ENCODE data around the gene TRIO. TPM values are rescaled to one million over a fixed set of nuclear protein-coding genes. Genes with fewer than 3 reads are reported as not detected.

The TRIO gene
- total and polyA plus RNA-seq, 2 of the 8 experiments (the other 6 are each of a cell fraction or from before 2014, with no cell fraction given) = 35.1 to 69.1 TPM

DNA sequence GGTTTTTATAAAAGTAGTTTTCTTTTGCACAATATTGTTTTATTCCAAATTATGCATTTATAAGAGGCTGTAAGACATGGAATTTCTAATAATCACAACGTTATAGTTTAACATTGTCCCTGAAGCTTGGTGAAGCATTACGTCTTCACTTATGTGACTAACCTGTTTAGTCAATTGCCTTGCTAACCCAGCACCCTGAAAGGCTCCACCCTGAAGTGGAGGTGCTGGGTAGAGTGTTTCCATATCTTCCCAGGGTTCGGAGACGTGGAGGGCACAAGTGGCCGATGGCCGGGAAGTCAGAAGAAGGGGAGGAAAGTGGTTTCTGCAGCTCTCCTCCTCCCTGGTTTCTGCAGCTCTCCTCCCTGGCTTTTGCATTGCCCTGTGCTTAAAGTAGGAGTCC lies 83.4 kb downstream of the TRIO start:
- 0 out of 2 replicates have a peak overlapping the region, but pooled peaks have one; percentile 4 for H3K27ac ChIP-seq (ENCODE audit: low read depth, low read length)
- peaks cover 0 to 19% (median 11%) of the 10 kb centered on the region in 4 experiments; a peak in 4 of 7 replicates for H3K4me1 ChIP-seq (replicated peaks in 1 of 4; ENCODE audit: control insufficient read depth in 3 of 4, insufficient read depth in 4 of 4, low read length in 3 of 4)
- H3K23me2 ChIP-seq (ENCODE audit: low read depth, low read length) = no peaks in the 10 kb centered on the region
- FAIRE-seq = no peak
- no peak for DNase-seq (ENCODE audit: low read depth in 1 of 2, low spot score in 2 of 2)
- H3K79me1 ChIP-seq (ENCODE audit: low read depth, low read length) = peaks cover 11% of the 10 kb centered on the region
- 87% methylated on average over 6 of the region's 6 CpGs; no CpG with 5 or more reads in 1 of the 2 experiments for WGBS, 2 experiments (ENCODE audit: extremely low coverage in 1 of 2, insufficient coverage in 1 of 2, insufficient read length in 1 of 2, insufficient replicate concordance in 2 of 2, low coverage in 1 of 2, low lambda C conversion rate in 2 of 2, missing lambda C conversion rate in 1 of 2)
- H2BK12ac ChIP-seq (ENCODE audit: low read depth, low read length) = no peak overlapping the region
- no peak overlapping the region for H3K4me3 ChIP-seq (ENCODE audit: extremely low read depth in 1 of 4, insufficient read depth in 2 of 4, low read depth in 3 of 4, low read length in 4 of 4)
- no peak overlapping the region for H3K14ac ChIP-seq (ENCODE audit: insufficient read length)
- H3K79me2 ChIP-seq (ENCODE audit: control insufficient read depth in 1 of 2, insufficient read depth in 2 of 2, low read length in 2 of 2) = peaks cover 3 to 96% of the 10 kb centered on the region in 2 experiments; a peak in 3 of 4 replicates
- H3K18ac ChIP-seq (ENCODE audit: extremely low read depth, low read length) = no peak overlapping the region; the same call in 1 of the 2 replicates
- CTCF ChIA-PET (ENCODE audit: partially characterized antibody) = interaction anchor here (1.3 to 1.6 kb wide), 6 partner anchors 8 to 44 kb away, joined by 3 to 5 read pairs (median 4); no protein-coding TSS in a partner anchor
- POLR2A ChIA-PET (ENCODE audit: partially characterized antibody) = interaction anchor here (1.1 kb wide), 1 partner anchor 71 kb away, joined by 3 read pairs; no protein-coding TSS in a partner anchor
- no peak overlapping the region for H2BK5ac ChIP-seq (ENCODE audit: low read depth, low read length)
- TF ChIP-seq BACH1 (IDR thresholded peaks at IDR 0.05; ENCODE audit: low read length) (no peak), GTF2F1 (IDR thresholded peaks at IDR 0.05; ENCODE audit: borderline replicate concordance, low read depth, low read length) (no peak), CBX5 (IDR thresholded peaks at IDR 0.05; ENCODE audit: low read depth, low read length) (no peak), ASH2L (IDR thresholded peaks at IDR 0.05; ENCODE audit: low read length) (no peak), POU5F1 (IDR thresholded peaks at IDR 0.05; ENCODE audit: low read depth, low read length) (no peak), POLR2A (IDR thresholded peaks at IDR 0.05; ENCODE audit: control extremely low read depth in 1 of 2, low read depth in 2 of 2, low read length in 2 of 2) (no peak), SP2 (IDR thresholded peaks at IDR 0.05; ENCODE audit: low read length) (no peak), KDM4A (IDR thresholded peaks at IDR 0.05; ENCODE audit: low read depth, low read length, severe bottlenecking) (no peak), TCF12 (IDR thresholded peaks at IDR 0.05; ENCODE audit: low read depth, low read length) (no peak), RAD21 (IDR thresholded peaks at IDR 0.05 in 1 of 2, conservative IDR thresholded peaks at IDR 0.05 in 1 of 2; ENCODE audit: low read depth in 2 of 2, low read length in 2 of 2) (no peak), NRF1 (IDR thresholded peaks at IDR 0.05; ENCODE audit: low read depth, low read length) (no peak), MAFK (IDR thresholded peaks at IDR 0.05; ENCODE audit: low read depth, low read length) (no peak), CHD2 (IDR thresholded peaks at IDR 0.05; ENCODE audit: low read length) (no peak)
- H3K56ac ChIP-seq (replicated peaks; ENCODE audit: insufficient read length, low read depth, low read length) = no peak overlapping the region
- H4K8ac ChIP-seq (ENCODE audit: extremely low read depth, insufficient read depth, low read length) = no peak overlapping the region
- no peak overlapping the region for H4K91ac ChIP-seq (replicated peaks; ENCODE audit: insufficient read length, low read length)
- H3K4ac ChIP-seq (replicated peaks; ENCODE audit: insufficient read length, low read depth, low read length) = no peak overlapping the region
- H2AFZ ChIP-seq (ENCODE audit: low read length) = no peak overlapping the region
- peaks cover 2 to 7% of the 10 kb centered on the region in 2 experiments for H4K20me1 ChIP-seq (replicated peaks in 1 of 2; ENCODE audit: control insufficient read depth in 1 of 2, insufficient read depth in 2 of 2, low read length in 2 of 2)
- H3K9ac ChIP-seq (replicated peaks in 1 of 4; ENCODE audit: extremely low read depth in 1 of 4, low read depth in 3 of 4, low read length in 3 of 4) = no peak overlapping the region
- H4K5ac ChIP-seq (ENCODE audit: insufficient read length, low read depth, low read length) = no peak overlapping the region
- H3K4me2 ChIP-seq (ENCODE audit: insufficient read depth in 1 of 2, low read depth in 2 of 2, low read length in 2 of 2) = no peak overlapping the region
- no peak overlapping the region for H2BK20ac ChIP-seq (ENCODE audit: low read length)
- no peak overlapping the region for H2AK5ac ChIP-seq (ENCODE audit: low read depth, low read length)
- no peak overlapping the region for H2BK15ac ChIP-seq (ENCODE audit: low read length)
- no peak overlapping the region for H3K23ac ChIP-seq (ENCODE audit: insufficient read length)
- H3K27me3 ChIP-seq (replicated peaks in 1 of 4; ENCODE audit: control insufficient read depth in 3 of 4, extremely low read depth in 1 of 4, insufficient read depth in 3 of 4, low read length in 3 of 4) = no peaks in the 10 kb centered on the region
- H3K9me3 ChIP-seq (ENCODE audit: insufficient read depth in 2 of 2, low read depth in 1 of 2, low read length in 1 of 2) = no peaks in the 10 kb centered on the region
- H2BK120ac ChIP-seq (replicated peaks; ENCODE audit: low read depth, low read length) = no peak overlapping the region
- H3K36me3 ChIP-seq (ENCODE audit: control insufficient read depth in 2 of 4, insufficient read depth in 4 of 4, low read length in 3 of 4) = no peaks in the 10 kb centered on the region; a peak in 1 of 8 replicates
